HL-60 (cell line): ENCODE measurements around the gene THBS4.

Experiments
- DNase-seq, 2 experiments: peaks; one replicate each; pipeline ENCODE4 v3.0.0-alpha.2; 2010 to 2020; ENCODE audit warnings: low read depth in 1 of 2, low spot score in 1 of 2
- H3K27ac ChIP-seq: fragments of 250-450 bp; sonication (Bioruptor Pico); replicated peaks from 2 replicates; pipeline ENCODE4 v1.5.1; 2020; ENCODE audit warnings: mild to moderate bottlenecking, moderate library complexity
- H3K27me3 ChIP-seq: fragments of 250-450 bp; sonication (Bioruptor Pico); 2 replicates; pipeline ENCODE4 v1.5.1; 2021; ENCODE audit warnings: mild to moderate bottlenecking, moderate library complexity; ENCODE audit not compliant: insufficient read depth, poor library complexity, severe bottlenecking
- H3K4me3 ChIP-seq: replicated peaks from 2 replicates; pipeline ENCODE4 v1.5.1; 2011; ENCODE audit warnings: mild to moderate bottlenecking, control low read depth, low read length; ENCODE audit not compliant: insufficient read depth
- CTCF ChIP-seq: IDR thresholded peaks from one replicate; pipeline ENCODE4 v1.5.1; 2011; ENCODE audit warnings: low read length, control low read depth, inconsistent platforms; ENCODE audit not compliant: insufficient read depth
- GABPA ChIP-seq: IDR thresholded peaks from 2 replicates; pipeline ENCODE4 v1.6.1; 2012; ENCODE audit warnings: low read depth
- POLR2AphosphoS5 ChIP-seq: IDR thresholded peaks from 2 replicates; pipeline ENCODE4 v1.6.1; 2012; ENCODE audit warnings: low read depth
- SPI1 ChIP-seq: IDR thresholded peaks from 2 replicates; pipeline ENCODE4 v1.6.1; 2012; ENCODE audit warnings: low read depth, mild to moderate bottlenecking, borderline replicate concordance
- TF ChIP-seq, protein P1 (sequence below): IDR thresholded peaks from 2 replicates; pipeline ENCODE4 v1.6.1; 2012; ENCODE audit warnings: low read depth; ENCODE audit not compliant: insufficient replicate concordance

Gene THBS4

GRCh38 chr5:80033513-80033912, 1.6 kb upstream of the THBS4 start:
- H3K4me3 ChIP-seq, result no peak overlapping the region
- TF ChIP-seq SPI1 (no peak), POLR2AphosphoS5 (no peak), CTCF (no peak), GABPA (no peak)
- TF ChIP-seq, protein P1, sequence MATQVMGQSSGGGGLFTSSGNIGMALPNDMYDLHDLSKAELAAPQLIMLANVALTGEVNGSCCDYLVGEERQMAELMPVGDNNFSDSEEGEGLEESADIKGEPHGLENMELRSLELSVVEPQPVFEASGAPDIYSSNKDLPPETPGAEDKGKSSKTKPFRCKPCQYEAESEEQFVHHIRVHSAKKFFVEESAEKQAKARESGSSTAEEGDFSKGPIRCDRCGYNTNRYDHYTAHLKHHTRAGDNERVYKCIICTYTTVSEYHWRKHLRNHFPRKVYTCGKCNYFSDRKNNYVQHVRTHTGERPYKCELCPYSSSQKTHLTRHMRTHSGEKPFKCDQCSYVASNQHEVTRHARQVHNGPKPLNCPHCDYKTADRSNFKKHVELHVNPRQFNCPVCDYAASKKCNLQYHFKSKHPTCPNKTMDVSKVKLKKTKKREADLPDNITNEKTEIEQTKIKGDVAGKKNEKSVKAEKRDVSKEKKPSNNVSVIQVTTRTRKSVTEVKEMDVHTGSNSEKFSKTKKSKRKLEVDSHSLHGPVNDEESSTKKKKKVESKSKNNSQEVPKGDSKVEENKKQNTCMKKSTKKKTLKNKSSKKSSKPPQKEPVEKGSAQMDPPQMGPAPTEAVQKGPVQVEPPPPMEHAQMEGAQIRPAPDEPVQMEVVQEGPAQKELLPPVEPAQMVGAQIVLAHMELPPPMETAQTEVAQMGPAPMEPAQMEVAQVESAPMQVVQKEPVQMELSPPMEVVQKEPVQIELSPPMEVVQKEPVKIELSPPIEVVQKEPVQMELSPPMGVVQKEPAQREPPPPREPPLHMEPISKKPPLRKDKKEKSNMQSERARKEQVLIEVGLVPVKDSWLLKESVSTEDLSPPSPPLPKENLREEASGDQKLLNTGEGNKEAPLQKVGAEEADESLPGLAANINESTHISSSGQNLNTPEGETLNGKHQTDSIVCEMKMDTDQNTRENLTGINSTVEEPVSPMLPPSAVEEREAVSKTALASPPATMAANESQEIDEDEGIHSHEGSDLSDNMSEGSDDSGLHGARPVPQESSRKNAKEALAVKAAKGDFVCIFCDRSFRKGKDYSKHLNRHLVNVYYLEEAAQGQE, result no peak
- no peak overlapping the region for H3K27ac ChIP-seq
- DNase-seq, result no peak
- peaks cover 8% of the 10 kb centered on the region for H3K27me3 ChIP-seq

GRCh38 chr5:80034559-80034958, 589 bp upstream of the THBS4 start:
- no peak overlapping the region for H3K4me3 ChIP-seq
- TF ChIP-seq POLR2AphosphoS5 (no peak), GABPA (no peak), SPI1 (no peak), CTCF (no peak)
- TF ChIP-seq, protein P1, result no peak
- peaks cover 8% of the 10 kb centered on the region for H3K27me3 ChIP-seq
- no peak for DNase-seq
- H3K27ac ChIP-seq, result no peak overlapping the region

GRCh38 chr5:80035839-80036238, 691 bp downstream of the THBS4 start:
- H3K27me3 ChIP-seq, result peaks cover 8% of the 10 kb centered on the region
- DNase-seq, result no peak
- H3K27ac ChIP-seq, result no peak overlapping the region
- no peak overlapping the region for H3K4me3 ChIP-seq
- TF ChIP-seq CTCF (no peak), GABPA (no peak), POLR2AphosphoS5 (no peak), SPI1 (no peak)
- TF ChIP-seq, protein P1, result no peak
